GM12878 (cell line): ENCODE measurements around the gene ATP6V1G1. TPM values are rescaled to one million over a fixed set of nuclear protein-coding genes. Genes with fewer than 3 reads are reported as not detected.

ENCODE experiments used
- ATAC-seq: fragments of 200-7000 bp; cut with Tn5 transposase; 3 replicates; pipeline ENCODE4 v1.9.1; 2020; ENCODE audit warnings: mild to moderate bottlenecking, moderate library complexity
- BruUV-seq: library from RNA; stranded (reverse); fragments of 400-500 nt; replicated peaks from 2 replicates; lab custom pipeline; 2021; lab: Mats Ljungman, UMichigan
- CTCF ChIA-PET: fragments of 300-600 bp; sonication (Branson Sonifier 250); formaldehyde crosslinking; extraction: SDS; loops from one replicate; lab custom pipeline; 2021; ENCODE audit warnings: inconsistent platforms; lab: Yijun Ruan, JAX
- POLR2A ChIA-PET: fragments of 350-600 bp; formaldehyde crosslinking; extraction: SDS; loops from one replicate; lab custom pipeline; 2021; ENCODE audit warnings: inconsistent platforms; lab: Charles Lee
- RAD21 ChIA-PET: fragments of 300-600 bp; sonication (Branson Sonifier 250); formaldehyde crosslinking; loops from one replicate; lab custom pipeline; 2023; ENCODE audit warnings: antibody characterized with exemption; ENCODE audit not compliant: unreplicated experiment; lab: Charles Lee
- SMC1A ChIA-PET: fragments of 300-600 bp; sonication (Branson Sonifier 250); formaldehyde crosslinking; loops from one replicate; lab custom pipeline; 2023; ENCODE audit not compliant: unreplicated experiment, uncharacterized antibody; lab: Charles Lee
- DNase-seq: peaks from one replicate; pipeline ENCODE4 v3.0.0-alpha.2; 2011; ENCODE audit warnings: low read depth, low spot score
- FAIRE-seq: peaks from 3 replicates; lab custom pipeline; 2011; peaks lifted over from hg19 to GRCh38; lab: Jason Lieb, UNC
- H2AFZ ChIP-seq: 2 replicates; pipeline ENCODE4 v1.6.0; 2011; ENCODE audit warnings: low read depth, low read length, control low read depth; ENCODE audit not compliant: control insufficient read depth
- H3K27ac ChIP-seq: 2 replicates; pipeline ENCODE4 v1.5.1; 2011; ENCODE audit warnings: control low read depth; ENCODE audit not compliant: control insufficient read depth, insufficient read depth
- H3K27me3 ChIP-seq, 2 experiments: replicated peaks in 1 of 2; 2 replicates each; pipeline versions ENCODE4 v1.6.0 to v1.6.1; 2011; ENCODE audit warnings: low read length in 1 of 2; ENCODE audit not compliant: control insufficient read depth in 2 of 2, insufficient read depth in 2 of 2
- H3K36me3 ChIP-seq, 2 experiments: 2 replicates each; pipeline ENCODE4 v1.5.1; 2011; ENCODE audit warnings: low read length in 1 of 2; ENCODE audit not compliant: control insufficient read depth in 2 of 2, insufficient read depth in 2 of 2
- H3K4me1 ChIP-seq: 2 replicates; pipeline ENCODE4 v1.6.1; 2011; ENCODE audit warnings: mild to moderate bottlenecking, low read length, moderate library complexity, mixed read lengths; ENCODE audit not compliant: control insufficient read depth, insufficient read depth
- H3K4me2 ChIP-seq: 2 replicates; pipeline ENCODE4 v1.6.0; 2011; ENCODE audit warnings: control low read depth; ENCODE audit not compliant: control insufficient read depth, insufficient read depth
- H3K4me3 ChIP-seq: fragments of 200-600 bp; sonication (generic); 2 replicates; pipeline ENCODE4 v1.5.1; 2016
- H3K79me2 ChIP-seq: 2 replicates; pipeline ENCODE4 v1.6.0; 2011; ENCODE audit warnings: low read length; ENCODE audit not compliant: control insufficient read depth, insufficient read depth
- H3K9ac ChIP-seq: 2 replicates; pipeline ENCODE4 v1.8.0; 2011; ENCODE audit warnings: low read length, control low read depth, mixed read lengths; ENCODE audit not compliant: control insufficient read depth, insufficient read depth
- H3K9me3 ChIP-seq: replicated peaks from 3 replicates; pipeline ENCODE4 v1.5.1; 2011; ENCODE audit warnings: mild to moderate bottlenecking, low read length; ENCODE audit not compliant: control insufficient read depth, insufficient read depth
- H4K20me1 ChIP-seq: 2 replicates; pipeline ENCODE4 v1.6.0; 2011; ENCODE audit not compliant: control insufficient read depth, insufficient read depth
- CTCF ChIP-seq, 3 experiments: IDR thresholded peaks in 2 of 3; conservative IDR thresholded peaks in 1 of 3; 2 replicates each; pipeline ENCODE4 v1.5.1; 2011; ENCODE audit warnings: low read depth in 3 of 3, low read length in 3 of 3, mild to moderate bottlenecking in 3 of 3, control low read depth in 2 of 3, moderate library complexity in 2 of 3, inconsistent platforms in 1 of 3, mixed read lengths in 1 of 3; ENCODE audit not compliant: control insufficient read depth in 2 of 3, insufficient read depth in 1 of 3; ENCODE audit errors: extremely low read depth in 1 of 3
- TCF12 ChIP-seq: IDR thresholded peaks from 2 replicates; pipeline ENCODE4 v1.6.1; 2011; ENCODE audit warnings: low read depth, mild to moderate bottlenecking, low read length
- TCF7 ChIP-seq: IDR thresholded peaks from 2 replicates; pipeline ENCODE4 v1.6.1; 2014; ENCODE audit warnings: antibody characterized with exemption, borderline replicate concordance
- USF1 ChIP-seq: IDR thresholded peaks from 2 replicates; pipeline ENCODE4 v1.6.1; 2011; ENCODE audit warnings: borderline replicate concordance, low read depth, mild to moderate bottlenecking, moderate library complexity, mixed read lengths, low read length; ENCODE audit not compliant: insufficient read depth; ENCODE audit errors: extremely low read length
- ZNF217 ChIP-seq: fragments of 450-650 bp; IDR thresholded peaks from 2 replicates; pipeline ENCODE4 v1.6.1; 2017; ENCODE audit warnings: antibody characterized with exemption, mild to moderate bottlenecking
- ZNF687 ChIP-seq: fragments of 450-650 bp; IDR thresholded peaks from 2 replicates; pipeline ENCODE4 v1.6.1; 2017; ENCODE audit warnings: mild to moderate bottlenecking, moderate library complexity
- WGBS: methylation state at CpG from one replicate; pipeline ENCODE4 v1.1.6; 2016; ENCODE audit warnings: low lambda C conversion rate; ENCODE audit not compliant: insufficient replicate concordance, insufficient coverage; ENCODE audit errors: missing lambda C conversion rate; 5-methylcytosine and 5-hydroxymethylcytosine counted together
- in situ Hi-C: fragments of 300-500 bp; cut with MboI; formaldehyde crosslinking; loops from 9 replicates; pipeline ENCODE4 v1.14.3; 2018; ENCODE audit warnings: mixed read lengths
- intact Hi-C: fragments of 100-400 bp; cut with micrococcal nuclease; formaldehyde crosslinking; loops from one replicate; pipeline ENCODE4 v1.14.2; 2022; ENCODE audit not compliant: unreplicated experiment
- polyA plus RNA-seq, 11 experiments: library from polyadenylated mRNA; depleted of rRNA in 4 of 11; unstranded in 6 of 11; stranded (reverse) in 5 of 11; fragments of >200 nt; fragmentation: Nextera tagmentation in 4 of 11; fragmentation: Illumina TruSeq in 1 of 11; extraction: Ambion mirVana in 4 of 11; extraction: Trizol in 1 of 11; gene quantifications; 1 replicate in 1 of 11; 2 replicates in 10 of 11; pipeline versions ENCODE4 v1.2.1 to v1.2.3, GENCODE V29; 2011 to 2016; ENCODE audit warnings: inconsistent platforms in 2 of 11, missing spikeins in 2 of 11, low read depth in 1 of 11
- total RNA-seq, 4 experiments: library from RNA; depleted of rRNA in 3 of 4; stranded (reverse); fragments of >200 nt in 3 of 4; fragmentation: Illumina TruSeq in 1 of 4; extraction: Trizol in 1 of 4; gene quantifications; 2 replicates each; pipeline versions ENCODE4 v1.2.1 to v1.2.3, GENCODE V29; 2013 to 2021

ATP6V1G1 gene
- total and polyA plus RNA-seq, 10 of the 15 experiments (the other 5 are each of a cell fraction or from before 2014, with no cell fraction given) = 34.2 to 204 (median 82.5) TPM

- no TSS peak for BruUV-seq
- H3K4me1 ChIP-seq = peaks cover 60% of the 10 kb centered on the region
These were observed 26.4 kb downstream of the ATP6V1G1 start for GRCh38 chr9:114613919-114614318.

GRCh38 chr9:114614373-114614772 is 26.8 kb downstream of the ATP6V1G1 start:
- FAIRE-seq (no peak), DNase-seq (no peak), ATAC-seq (no peak)
- H3K36me3 ChIP-seq = peaks cover 0 to 9% of the 10 kb centered on the region in 2 experiments; a peak in 1 of 4 replicates
- intact Hi-C loops = loop anchor here (5.0 kb wide), 2 partner anchors 38 to 227 kb away; partner anchors contain the start of gene AKNA
- peak overlapping the region; percentile 98 for H3K27ac ChIP-seq
- ChIA-PET CTCF (interaction anchor here (1.0 to 10.2 kb wide), 6 partner anchors 22 to 209 kb away, joined by 3 to 74 read pairs (median 3); no protein-coding TSS in a partner anchor), POLR2A (interaction anchor here (0.5 to 3.0 kb wide), 6 partner anchors 8 to 39 kb away, joined by 3 to 15 read pairs (median 4); partner anchors contain the start of gene ATP6V1G1), RAD21 (interaction anchor here (0.5 to 5.1 kb wide), 7 partner anchors 9 to 122 kb away, joined by 3 to 40 read pairs (median 4); partner anchors contain the start of gene ATP6V1G1), SMC1A (interaction anchor here (1.8 to 4.5 kb wide), 4 partner anchors 8 to 127 kb away, joined by 4 to 42 read pairs (median 27); no protein-coding TSS in a partner anchor)
- H3K4me1 ChIP-seq = peaks cover 61% of the 10 kb centered on the region
- no peaks in the 10 kb centered on the region for H3K27me3 ChIP-seq
- no peak overlapping the region for H2AFZ ChIP-seq
- peak overlapping the region; percentile 100 for H3K4me2 ChIP-seq
- peaks cover 85% of the 10 kb centered on the region for H3K79me2 ChIP-seq
- H3K9ac ChIP-seq = peak overlapping the region; percentile 10; the same call in 1 of the 2 replicates
- in situ Hi-C loops = loop anchor here (5.0 kb wide), 1 partner anchor 227 kb away; the partner anchor contains the start of gene AKNA
- no peaks in the 10 kb centered on the region; the same call in 2 of the 3 replicates for H3K9me3 ChIP-seq
- H4K20me1 ChIP-seq = no peaks in the 10 kb centered on the region
- peak overlapping the region; percentile 95; the same call in 1 of the 2 replicates for H3K4me3 ChIP-seq
- BruUV-seq = no TSS peak
- WGBS = 86% methylated on average over 3 of the region's 3 CpGs
- TF ChIP-seq ZNF217 = no peak
- TF ChIP-seq TCF12 = no peak
- no peak for TF ChIP-seq USF1
- peak; percentile 41; the same call in 1 of the 2 replicates for TF ChIP-seq ZNF687
- peak in 2 of 3 experiments; percentile 10 to 42; a peak in 2 of 6 replicates for TF ChIP-seq CTCF (IDR thresholded peaks at IDR 0.05 in 2 of 3, conservative IDR thresholded peaks at IDR 0.05 in 1 of 3; ENCODE audit: control insufficient read depth in 2 of 3, extremely low read depth in 1 of 3, insufficient read depth in 1 of 3, low read depth in 3 of 3, low read length in 3 of 3)

More at GRCh38 chr9:114613919-114614318, 26.4 kb downstream of the ATP6V1G1 start:
- Histone ChIP-seq H3K9me3 (no peaks in the 10 kb centered on the region; the same call in 2 of the 3 replicates), H2AFZ (no peak overlapping the region), H3K9ac (peak overlapping the region; percentile 95), H3K4me3 (peak overlapping the region; percentile 95), H3K27ac (peak overlapping the region; percentile 98), H3K4me2 (peak overlapping the region; percentile 100), H3K36me3 (peaks cover 0 to 7% of the 10 kb centered on the region in 2 experiments; a peak in 1 of 4 replicates), H3K27me3 (no peaks in the 10 kb centered on the region), H4K20me1 (no peaks in the 10 kb centered on the region), H3K79me2 (peaks cover 83% of the 10 kb centered on the region)
- SMC1A ChIA-PET = interaction anchor here (1.2 to 4.5 kb wide), 5 partner anchors 8 to 165 kb away, joined by 3 to 42 read pairs (median 26); no protein-coding TSS in a partner anchor
- POLR2A ChIA-PET = interaction anchor here (0.5 to 3.0 kb wide), 7 partner anchors 8 to 219 kb away, joined by 3 to 15 read pairs (median 5); partner anchors contain the start of gene ATP6V1G1
- DNase-seq = no peak
- FAIRE-seq = no peak
- ATAC-seq = no peak
- intact Hi-C loops = loop anchor here (5.0 kb wide), 2 partner anchors 38 to 227 kb away; partner anchors contain the start of gene AKNA
- in situ Hi-C loops = loop anchor here (5.0 kb wide), 1 partner anchor 227 kb away; the partner anchor contains the start of gene AKNA
- TF ChIP-seq TCF7 = no peak
- peak; percentile 60; the same call in 1 of the 2 replicates for TF ChIP-seq ZNF217
- RAD21 ChIA-PET = interaction anchor here (0.7 to 5.1 kb wide), 8 partner anchors 9 to 223 kb away, joined by 3 to 40 read pairs (median 4); partner anchors contain the start of gene ATP6V1G1
- WGBS = 58% methylated on average over 3 of the region's 3 CpGs
- CTCF ChIA-PET = interaction anchor here (1.0 to 10.2 kb wide), 4 partner anchors 22 to 112 kb away, joined by 3 to 74 read pairs (median 14); no protein-coding TSS in a partner anchor
